HG02970 (cell line): ENCODE measurements around the gene TOX4.
"Not testable (repeated sequence)": the region's sequence is repeated elsewhere in the genome, so short reads cannot be mapped to it uniquely, and the experiment has no call there.

Experiments used
- ATAC-seq: cut with Tn5 transposase; IDR thresholded peaks from one replicate; pipeline ENCODE4 v1.9.1; 2021; ENCODE audit warnings: mild to moderate bottlenecking, moderate library complexity, moderate number of reproducible peaks; ENCODE audit not compliant: unreplicated experiment, low FRiP score

TOX4 gene

GRCh38 chr14:21528381-21529348, 51.7 kb downstream of the TOX4 start:
- ATAC-seq: no peak

GRCh38 chr14:21529515-21529914, 52.5 kb downstream of the TOX4 start:
- no peak for ATAC-seq

- ATAC-seq: no peak
Measured at GRCh38 chr14:21533294-21533693, 56.3 kb downstream of the TOX4 start.

- ATAC-seq: no peak
Measured at GRCh38 chr14:21534576-21534975, 57.6 kb downstream of the TOX4 start.

- ATAC-seq: no peak
Measured at GRCh38 chr14:21535545-21536417, 58.8 kb downstream of the TOX4 start.

GRCh38 chr14:21536418-21537089, 59.6 kb downstream of the TOX4 start:
- no peak for ATAC-seq

GRCh38 chr14:21537090-21537424, 60.1 kb downstream of the TOX4 start:
- no peak for ATAC-seq

GRCh38 chr14:21539189-21539940, 62.4 kb downstream of the TOX4 start:
- ATAC-seq: no peak

GRCh38 chr14:21541413-21542074, 64.5 kb downstream of the TOX4 start:
- ATAC-seq: no peak

GRCh38 chr14:21543521-21543960, 66.5 kb downstream of the TOX4 start:
- no peak for ATAC-seq

- no peak for ATAC-seq
Measured at GRCh38 chr14:21543963-21544362, 67.0 kb downstream of the TOX4 start.

GRCh38 chr14:21544588-21544987, 67.6 kb downstream of the TOX4 start:
- not testable (repeated sequence) for ATAC-seq
